GM12872 (cell line): ENCODE data around the gene PBOV1.

ENCODE experiments used
- CTCF ChIP-seq: IDR thresholded peaks from 3 replicates; pipeline ENCODE4 v1.5.1; 2011; ENCODE audit warnings: low read depth, mild to moderate bottlenecking, low read length, moderate library complexity; ENCODE audit not compliant: insufficient read depth

The PBOV1 gene

GRCh38 chr6:138230221-138230620, 11.9 kb upstream of the PBOV1 start:
- no peak for TF ChIP-seq CTCF

GRCh38 chr6:138229663-138230179, 11.4 kb upstream of the PBOV1 start:
- TF ChIP-seq CTCF = no peak

GRCh38 chr6:138229072-138229471, 10.8 kb upstream of the PBOV1 start:
- no peak for TF ChIP-seq CTCF

GRCh38 chr6:138227316-138227781, 9.1 kb upstream of the PBOV1 start:
- no peak for TF ChIP-seq CTCF

- TF ChIP-seq CTCF = no peak
Observed at GRCh38 chr6:138226700-138227315, 8.5 kb upstream of the PBOV1 start.

- no peak for TF ChIP-seq CTCF
Observed at GRCh38 chr6:138225953-138226352, 7.7 kb upstream of the PBOV1 start.

GRCh38 chr6:138222901-138223546, 4.7 kb upstream of the PBOV1 start:
- TF ChIP-seq CTCF = no peak
